Measurements from ENCODE around the gene FUBP3. TPM values are rescaled to one million over a fixed set of nuclear protein-coding genes. Genes with fewer than 3 reads are reported as not detected.

The FUBP3 gene
- total RNA-seq, 2 donors from 2014 or later, result 33.0 to 37.1 TPM

GRCh38 chr9:130667120-130667435 lies 87.7 kb downstream of the FUBP3 start:
- no peak for DNase-seq
- Mint-ChIP-seq H3K27ac (no peak overlapping the region), H3K4me1 (ENCODE audit: low read depth) (peaks cover 17% of the 10 kb centered on the region), H3K27me3 (ENCODE audit: low read depth) (peaks cover 57% of the 10 kb centered on the region), H3K36me3 (ENCODE audit: insufficient read depth in 2 of 2) (peaks cover 0 to 3% of the 10 kb centered on the region in 2 donors), H3K4me3 (no peak overlapping the region), H3K9me3 (no peaks in the 10 kb centered on the region)
- ATAC-seq (replicated peaks in 1 of 2), result peak in 1 of 2 donors; percentile 30

DNA sequence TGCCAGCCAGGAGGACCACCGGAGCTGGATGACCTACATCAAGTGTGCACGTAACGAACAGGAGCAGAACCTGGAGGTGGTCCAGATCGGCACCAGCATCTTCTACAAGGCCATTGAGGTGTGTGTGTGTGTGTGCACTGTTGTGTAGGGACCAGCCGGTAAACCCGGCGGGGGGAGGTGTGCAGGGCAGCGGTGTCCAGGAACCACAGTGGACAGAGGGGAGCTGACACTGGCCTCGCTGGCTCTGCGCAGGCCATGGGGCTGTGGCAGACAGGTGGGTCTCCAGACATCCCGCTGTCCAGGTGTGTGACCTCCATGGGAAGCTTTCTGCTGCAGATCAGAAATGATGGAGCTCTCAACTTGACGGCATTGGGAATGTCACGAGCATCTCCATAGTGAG lies 88.8 kb downstream of the FUBP3 start:
- Mint-ChIP-seq H3K36me3 (ENCODE audit: insufficient read depth in 2 of 2) (peaks cover 0 to 3% of the 10 kb centered on the region in 2 donors), H3K4me1 (ENCODE audit: low read depth) (peaks cover 6% of the 10 kb centered on the region), H3K4me3 (no peak overlapping the region), H3K27ac (no peak overlapping the region), H3K9me3 (no peaks in the 10 kb centered on the region), H3K27me3 (ENCODE audit: low read depth) (peaks cover 46% of the 10 kb centered on the region)
- ATAC-seq (replicated peaks in 1 of 2) (no peak), DNase-seq (no peak)

DNA sequence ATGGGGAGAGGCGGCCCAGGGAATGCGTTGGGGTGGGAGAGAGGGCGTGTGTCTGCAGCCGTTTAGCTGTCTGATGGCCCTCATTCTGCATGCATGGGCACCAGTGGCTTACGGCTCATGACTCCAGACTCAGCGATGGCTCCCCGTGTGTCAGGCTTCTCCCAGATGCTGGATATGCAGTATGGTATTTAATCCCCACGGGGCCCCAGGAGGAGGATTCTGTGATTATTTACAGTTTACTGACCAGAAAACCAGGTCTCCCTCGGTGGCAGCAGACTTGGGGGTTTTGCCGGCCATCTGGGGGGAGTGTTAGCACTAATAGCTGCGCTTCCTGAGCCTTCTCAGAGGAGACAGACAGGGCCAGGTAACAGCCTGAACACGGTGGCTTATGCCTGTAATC lies 89.3 kb downstream of the FUBP3 start:
- Mint-ChIP-seq H3K27me3 (ENCODE audit: low read depth) (peaks cover 45% of the 10 kb centered on the region), H3K4me1 (ENCODE audit: low read depth) (peaks cover 6% of the 10 kb centered on the region), H3K9me3 (no peaks in the 10 kb centered on the region), H3K36me3 (ENCODE audit: insufficient read depth in 2 of 2) (peaks cover 0 to 3% of the 10 kb centered on the region in 2 donors), H3K27ac (no peak overlapping the region), H3K4me3 (no peak overlapping the region)
- no peak for ATAC-seq (replicated peaks in 1 of 2)
- no peak for DNase-seq

- Mint-ChIP-seq H3K27me3 (ENCODE audit: low read depth) (peaks cover 40% of the 10 kb centered on the region), H3K4me1 (ENCODE audit: low read depth) (peaks cover 6% of the 10 kb centered on the region), H3K9me3 (no peaks in the 10 kb centered on the region), H3K36me3 (ENCODE audit: insufficient read depth in 2 of 2) (peaks cover 0 to 3% of the 10 kb centered on the region in 2 donors), H3K4me3 (no peak overlapping the region), H3K27ac (no peak overlapping the region)
- ATAC-seq (replicated peaks in 1 of 2), result no peak
- no peak for DNase-seq
These were observed 90.6 kb downstream of the FUBP3 start for GRCh38 chr9:130669965-130670364.

- DNase-seq (no peak), ATAC-seq (replicated peaks in 1 of 2) (no peak)
- no peaks in the 10 kb centered on the region for H3K36me3 Mint-ChIP-seq (ENCODE audit: insufficient read depth in 2 of 2)
- no peaks in the 10 kb centered on the region for H3K9me3 Mint-ChIP-seq
- H3K4me3 Mint-ChIP-seq, result no peak overlapping the region
- peaks cover 1% of the 10 kb centered on the region for H3K4me1 Mint-ChIP-seq (ENCODE audit: low read depth)
- H3K27me3 Mint-ChIP-seq (ENCODE audit: low read depth), result peaks cover 33% of the 10 kb centered on the region
- H3K27ac Mint-ChIP-seq, result no peak overlapping the region
These were observed 91.3 kb downstream of the FUBP3 start for GRCh38 chr9:130670644-130671043.

GRCh38 chr9:130672466-130672865 lies 93.1 kb downstream of the FUBP3 start:
- Mint-ChIP-seq H3K4me3 (no peak overlapping the region), H3K9me3 (no peaks in the 10 kb centered on the region), H3K36me3 (ENCODE audit: insufficient read depth in 2 of 2) (no peaks in the 10 kb centered on the region), H3K27ac (no peak overlapping the region), H3K4me1 (ENCODE audit: low read depth) (no peaks in the 10 kb centered on the region), H3K27me3 (ENCODE audit: low read depth) (peaks cover 16% of the 10 kb centered on the region)
- ATAC-seq (replicated peaks in 1 of 2) (no peak), DNase-seq (no peak)

DNA sequence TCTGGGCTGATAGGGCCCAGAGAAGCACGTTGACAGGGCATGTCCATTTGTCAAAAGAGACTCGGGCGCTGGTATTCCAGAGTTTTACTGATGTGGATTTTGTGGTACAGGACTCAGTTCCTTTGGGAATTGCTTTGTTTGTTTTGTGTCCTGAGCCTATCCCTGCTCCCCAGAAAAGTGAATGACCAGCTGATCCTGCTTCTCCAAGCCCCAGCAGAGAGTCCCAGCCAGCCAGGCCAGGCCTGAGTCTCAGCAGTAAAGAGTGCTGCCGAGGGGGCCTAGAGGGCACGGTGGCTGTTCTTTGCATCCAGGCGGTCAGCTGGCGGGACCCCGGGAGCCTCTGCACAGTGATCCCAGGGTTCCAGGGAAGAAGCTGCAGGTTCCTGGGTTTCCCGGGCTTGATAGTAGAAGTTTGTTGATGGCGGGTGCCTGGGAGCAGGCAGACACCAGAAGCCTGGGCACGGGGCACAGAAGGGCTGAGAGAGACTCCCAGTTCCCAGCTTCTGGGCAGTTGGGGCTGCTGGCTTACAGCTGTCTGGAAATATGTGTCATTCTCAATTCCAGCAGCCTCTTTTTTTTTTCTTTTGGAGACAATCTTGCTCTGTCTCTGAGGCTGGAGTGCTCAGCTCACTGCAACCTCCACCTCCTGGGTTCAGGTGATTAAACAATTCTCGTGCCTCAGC lies 93.7 kb downstream of the FUBP3 start:
- H3K4me1 Mint-ChIP-seq (ENCODE audit: low read depth), result no peaks in the 10 kb centered on the region
- ATAC-seq (replicated peaks in 1 of 2) (no peak), DNase-seq (no peak)
- H3K27me3 Mint-ChIP-seq (ENCODE audit: low read depth), result peaks cover 12% of the 10 kb centered on the region
- no peak overlapping the region for H3K4me3 Mint-ChIP-seq
- no peaks in the 10 kb centered on the region for H3K9me3 Mint-ChIP-seq
- H3K27ac Mint-ChIP-seq, result no peak overlapping the region
- H3K36me3 Mint-ChIP-seq (ENCODE audit: insufficient read depth in 2 of 2), result no peaks in the 10 kb centered on the region

DNA sequence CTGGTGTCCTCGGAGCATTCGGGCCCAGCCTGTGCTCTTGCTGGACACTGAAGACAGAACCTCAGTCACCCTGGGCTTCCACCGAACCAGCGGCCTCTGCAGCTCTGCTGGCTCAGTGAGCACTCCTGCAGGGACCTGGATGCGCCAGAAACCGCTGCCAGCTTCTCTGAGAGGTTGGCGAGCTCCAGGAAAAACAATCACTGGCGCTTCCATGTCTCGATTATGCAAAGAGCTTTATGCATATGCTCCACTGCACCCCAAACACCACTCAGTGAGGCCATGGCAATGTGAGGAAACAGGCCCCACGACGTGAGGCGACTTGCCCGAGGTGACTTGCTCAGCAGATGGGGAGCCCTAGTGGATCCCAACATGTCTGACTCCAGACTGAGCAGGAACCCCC lies 96.0 kb downstream of the FUBP3 start:
- Mint-ChIP-seq H3K4me1 (ENCODE audit: low read depth) (no peaks in the 10 kb centered on the region), H3K4me3 (no peak overlapping the region), H3K27me3 (ENCODE audit: low read depth) (peaks cover 18% of the 10 kb centered on the region), H3K27ac (no peak overlapping the region), H3K9me3 (no peaks in the 10 kb centered on the region), H3K36me3 (ENCODE audit: insufficient read depth in 2 of 2) (no peaks in the 10 kb centered on the region)
- no peak for DNase-seq
- ATAC-seq (replicated peaks in 1 of 2), result no peak

- no peak overlapping the region for H3K27ac Mint-ChIP-seq
These were observed 97.9 kb downstream of the FUBP3 start for GRCh38 chr9:130677252-130677651.

DNA sequence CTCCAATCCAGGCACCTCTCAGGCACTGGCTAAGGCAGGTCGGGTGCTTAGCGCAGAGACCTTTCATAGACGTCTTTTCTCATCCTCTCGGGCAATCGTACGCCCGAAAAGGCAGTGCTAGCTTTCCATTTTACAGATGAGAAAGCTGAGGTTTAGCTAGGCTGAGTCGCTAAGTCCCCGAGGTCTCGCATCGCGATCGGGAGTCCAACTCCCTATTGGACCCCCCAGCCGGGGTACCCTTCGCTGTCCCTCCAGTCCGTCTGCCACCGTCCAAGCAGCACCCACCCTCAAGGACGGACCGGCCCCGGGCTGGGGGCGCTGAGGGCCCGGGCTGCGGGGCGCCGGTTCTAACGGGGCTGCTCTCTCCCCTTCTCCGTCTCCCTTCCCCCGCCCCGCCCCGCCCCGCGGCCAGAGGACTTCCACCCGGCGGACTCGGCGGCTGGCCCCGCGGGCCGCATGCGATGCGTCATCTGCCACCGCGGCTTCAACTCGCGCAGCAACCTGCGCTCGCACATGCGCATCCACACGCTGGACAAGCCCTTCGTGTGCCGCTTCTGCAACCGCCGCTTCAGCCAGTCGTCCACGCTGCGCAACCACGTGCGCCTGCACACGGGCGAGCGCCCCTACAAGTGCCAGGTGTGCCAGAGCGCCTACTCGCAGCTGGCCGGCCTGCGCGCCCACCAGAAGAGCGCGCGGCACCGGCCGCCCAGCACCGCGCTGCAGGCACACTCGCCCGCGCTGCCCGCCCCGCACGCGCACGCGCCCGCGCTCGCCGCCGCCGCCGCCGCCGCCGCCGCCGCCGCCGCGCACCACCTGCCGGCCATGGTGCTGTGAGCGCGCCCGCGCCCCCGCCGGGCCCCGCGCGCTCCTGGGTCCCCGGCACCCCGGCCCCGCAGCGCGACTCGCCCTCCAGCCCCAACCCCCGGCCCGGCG lies 101.7 kb downstream of the FUBP3 start:
- peaks cover 12% of the 10 kb centered on the region for H3K27me3 Mint-ChIP-seq (ENCODE audit: low read depth)
- ATAC-seq (replicated peaks in 1 of 2) (peak; percentile 78 to 80), DNase-seq (peak; percentile 77 to 78)
- H3K9me3 Mint-ChIP-seq, result peaks cover 0 to 1% of the 10 kb centered on the region in 2 donors
- H3K27ac Mint-ChIP-seq, result no peak overlapping the region
- peak overlapping the region; percentile 68 to 88 for H3K4me3 Mint-ChIP-seq
- peaks cover 9% of the 10 kb centered on the region for H3K4me1 Mint-ChIP-seq (ENCODE audit: low read depth)
- H3K36me3 Mint-ChIP-seq (ENCODE audit: insufficient read depth in 2 of 2), result no peaks in the 10 kb centered on the region

More at GRCh38 chr9:130677252-130677651, 97.9 kb downstream of the FUBP3 start:
- peaks cover 12% of the 10 kb centered on the region for H3K27me3 Mint-ChIP-seq (ENCODE audit: low read depth)
- H3K9me3 Mint-ChIP-seq, result no peaks in the 10 kb centered on the region
- DNase-seq (no peak), ATAC-seq (replicated peaks in 1 of 2) (no peak)
- H3K4me1 Mint-ChIP-seq (ENCODE audit: low read depth), result peaks cover 4% of the 10 kb centered on the region
- H3K4me3 Mint-ChIP-seq, result no peak overlapping the region
- no peaks in the 10 kb centered on the region for H3K36me3 Mint-ChIP-seq (ENCODE audit: insufficient read depth in 2 of 2)

DNA sequence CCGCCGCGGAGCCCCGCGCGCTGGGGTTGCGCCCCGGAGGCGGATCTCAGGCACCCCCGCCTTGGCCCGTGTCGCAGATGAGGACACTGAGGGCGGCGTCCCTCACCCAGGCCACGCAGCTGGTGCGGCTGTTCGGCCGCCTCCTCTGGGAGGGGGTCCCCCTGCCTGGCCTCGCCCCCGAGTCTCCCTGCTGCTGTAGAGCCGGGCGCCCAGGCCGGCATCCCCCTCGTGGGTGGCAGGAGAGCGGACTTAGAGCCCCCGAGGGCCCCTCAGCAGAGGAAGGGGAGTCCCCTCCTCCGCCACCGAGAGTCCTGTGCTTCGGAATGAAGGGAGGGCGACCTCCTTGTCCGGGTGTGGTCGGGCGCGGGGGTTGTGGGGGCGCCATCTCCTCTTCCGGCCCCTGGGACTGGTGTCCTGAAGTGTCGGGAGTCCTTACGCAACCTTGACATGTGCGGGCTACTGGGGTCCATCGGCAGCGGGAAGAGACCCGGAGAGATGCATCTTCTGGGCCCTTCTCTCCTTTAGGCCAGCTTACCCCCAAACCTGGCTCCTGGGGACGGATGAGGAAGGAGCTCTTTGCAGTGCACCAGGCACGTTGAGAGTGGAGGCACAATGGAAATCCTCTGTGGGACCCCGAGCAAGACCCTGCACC lies 102.5 kb downstream of the FUBP3 start:
- Mint-ChIP-seq H3K27ac (no peak overlapping the region), H3K9me3 (peaks cover 0 to 1% of the 10 kb centered on the region in 2 donors), H3K4me1 (ENCODE audit: low read depth) (peaks cover 9% of the 10 kb centered on the region), H3K36me3 (ENCODE audit: insufficient read depth in 2 of 2) (no peaks in the 10 kb centered on the region), H3K4me3 (peak overlapping the region; percentile 86 to 88), H3K27me3 (ENCODE audit: low read depth) (peaks cover 12% of the 10 kb centered on the region)
- DNase-seq (no peak), ATAC-seq (replicated peaks in 1 of 2) (peak; percentile 26 to 66)

DNA sequence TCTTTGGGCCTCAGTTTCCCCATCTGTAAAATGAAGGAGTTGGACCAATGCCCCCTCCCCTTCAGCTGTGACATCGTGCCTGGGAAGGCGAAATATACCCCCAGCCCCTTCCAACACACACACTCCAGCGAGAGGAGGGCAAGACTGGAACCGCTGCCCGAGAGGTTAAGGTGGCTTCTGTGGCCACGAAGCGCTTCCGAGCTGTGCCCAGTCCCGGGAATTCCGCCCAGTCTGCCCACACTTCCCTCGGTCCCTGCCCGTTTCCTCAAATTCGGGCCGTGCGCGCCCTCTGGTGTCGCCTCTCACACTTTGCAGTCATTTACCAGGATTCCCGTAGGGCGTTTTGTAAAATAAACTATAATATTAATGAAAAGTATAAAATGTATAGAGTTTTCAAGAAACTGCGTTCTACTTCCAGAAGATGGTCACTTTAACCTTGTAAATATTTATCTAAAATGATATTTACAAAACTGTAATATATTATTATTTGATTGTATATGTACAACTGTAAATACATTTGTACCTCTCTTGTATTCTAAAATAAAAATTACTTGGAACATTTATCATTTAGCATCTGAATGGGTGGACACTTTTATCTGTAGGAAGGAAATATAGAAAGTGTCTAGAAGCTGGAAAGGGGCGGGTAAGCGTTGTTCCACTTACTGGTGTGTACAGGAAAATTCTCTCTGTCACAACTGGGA lies 103.2 kb downstream of the FUBP3 start:
- Mint-ChIP-seq H3K9me3 (peaks cover 0 to 1% of the 10 kb centered on the region in 2 donors), H3K4me3 (peak overlapping the region; percentile 86 to 88), H3K27ac (no peak overlapping the region), H3K36me3 (ENCODE audit: insufficient read depth in 2 of 2) (no peaks in the 10 kb centered on the region), H3K27me3 (ENCODE audit: low read depth) (peaks cover 15% of the 10 kb centered on the region), H3K4me1 (ENCODE audit: low read depth) (peaks cover 9% of the 10 kb centered on the region)
- ATAC-seq (replicated peaks in 1 of 2) (no peak), DNase-seq (peak; percentile 57 to 65)

Measured in activated T-cell treated with anti-CD3 and anti-CD28 coated beads, Interleukin-2, amount 50 U/mL, for 72 hours (primary cell).